GM12872 (cell line): ENCODE results near the gene PTGES3L.

ENCODE experiments used
- TF ChIP-seq, protein P1 (sequence below): IDR thresholded peaks from 3 replicates; pipeline ENCODE4 v1.5.1; 2011; ENCODE audit warnings: low read depth, mild to moderate bottlenecking, low read length, moderate library complexity; ENCODE audit not compliant: insufficient read depth

PTGES3L gene

DNA sequence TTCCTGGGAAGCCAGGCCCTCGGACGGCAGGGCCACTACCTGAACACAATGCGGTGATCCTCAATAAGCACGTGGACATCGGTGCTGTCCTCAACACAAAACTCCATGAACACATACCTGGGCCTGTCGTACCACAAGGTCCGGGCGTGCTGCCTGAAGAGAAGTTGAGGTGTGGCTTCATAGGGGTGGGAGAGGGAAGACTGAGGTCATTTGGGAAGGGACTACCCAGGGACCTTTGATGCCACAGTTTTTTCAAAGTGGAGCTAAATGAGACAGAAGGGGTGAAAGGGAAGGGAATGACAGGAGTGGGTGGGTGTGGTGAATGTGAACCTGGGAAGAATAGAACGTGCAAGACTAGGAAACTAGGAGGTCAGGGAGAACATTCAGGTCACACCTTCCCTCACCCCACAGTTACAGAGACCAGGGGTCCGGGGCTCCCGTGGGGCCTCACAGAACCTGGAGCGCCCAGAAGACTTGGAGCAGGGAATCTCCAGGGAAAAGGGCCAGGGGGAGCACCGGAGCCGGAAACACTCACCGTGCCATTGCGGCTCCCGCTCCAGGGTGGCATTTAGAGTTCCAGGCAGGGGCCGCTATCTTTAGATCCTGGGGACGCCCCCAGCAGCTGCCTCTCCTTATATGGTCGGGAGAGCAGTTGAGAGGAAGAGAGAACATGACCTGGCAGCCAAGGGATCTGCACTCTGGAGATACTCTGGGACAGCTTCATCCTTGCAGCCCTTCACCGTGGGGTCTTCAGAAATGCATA is at the start of gene PTGES3L:
TSS of gene PTGES3L (minus strand) at position 570 of the 763 bp plus-strand sequence. CDS start at position 543, 27 bp downstream.
- TF ChIP-seq, protein P1, sequence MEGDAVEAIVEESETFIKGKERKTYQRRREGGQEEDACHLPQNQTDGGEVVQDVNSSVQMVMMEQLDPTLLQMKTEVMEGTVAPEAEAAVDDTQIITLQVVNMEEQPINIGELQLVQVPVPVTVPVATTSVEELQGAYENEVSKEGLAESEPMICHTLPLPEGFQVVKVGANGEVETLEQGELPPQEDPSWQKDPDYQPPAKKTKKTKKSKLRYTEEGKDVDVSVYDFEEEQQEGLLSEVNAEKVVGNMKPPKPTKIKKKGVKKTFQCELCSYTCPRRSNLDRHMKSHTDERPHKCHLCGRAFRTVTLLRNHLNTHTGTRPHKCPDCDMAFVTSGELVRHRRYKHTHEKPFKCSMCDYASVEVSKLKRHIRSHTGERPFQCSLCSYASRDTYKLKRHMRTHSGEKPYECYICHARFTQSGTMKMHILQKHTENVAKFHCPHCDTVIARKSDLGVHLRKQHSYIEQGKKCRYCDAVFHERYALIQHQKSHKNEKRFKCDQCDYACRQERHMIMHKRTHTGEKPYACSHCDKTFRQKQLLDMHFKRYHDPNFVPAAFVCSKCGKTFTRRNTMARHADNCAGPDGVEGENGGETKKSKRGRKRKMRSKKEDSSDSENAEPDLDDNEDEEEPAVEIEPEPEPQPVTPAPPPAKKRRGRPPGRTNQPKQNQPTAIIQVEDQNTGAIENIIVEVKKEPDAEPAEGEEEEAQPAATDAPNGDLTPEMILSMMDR: no peak

DNA sequence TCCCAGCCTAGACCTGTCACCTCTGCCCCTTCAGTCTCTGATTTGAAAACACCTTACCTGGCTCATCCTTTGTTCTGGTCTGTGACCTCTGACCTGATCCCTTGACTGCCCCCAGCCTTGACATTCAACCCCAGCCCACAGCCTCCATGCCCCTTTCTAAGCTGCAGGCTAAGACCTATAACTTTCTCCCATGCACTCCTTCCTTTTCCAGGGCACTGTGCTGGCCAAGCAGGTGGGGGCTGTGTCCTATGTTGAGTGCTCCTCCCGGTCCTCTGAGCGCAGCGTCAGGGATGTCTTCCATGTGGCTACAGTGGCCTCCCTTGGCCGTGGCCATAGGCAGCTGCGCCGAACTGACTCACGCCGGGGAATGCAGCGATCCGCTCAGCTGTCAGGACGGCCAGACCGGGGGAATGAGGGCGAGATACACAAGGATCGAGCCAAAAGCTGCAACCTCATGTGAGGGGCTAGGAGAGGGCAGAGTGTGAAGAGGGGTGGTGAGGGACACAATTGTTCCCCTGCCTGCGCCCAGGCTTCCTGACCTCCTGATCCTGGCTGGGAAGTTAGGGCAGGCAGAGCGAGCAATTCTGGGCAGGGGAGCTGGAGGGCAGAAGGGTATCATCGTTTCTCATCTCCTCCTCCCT is 48.5 kb upstream of the PTGES3L start:
- TF ChIP-seq, protein P1: no peak

DNA sequence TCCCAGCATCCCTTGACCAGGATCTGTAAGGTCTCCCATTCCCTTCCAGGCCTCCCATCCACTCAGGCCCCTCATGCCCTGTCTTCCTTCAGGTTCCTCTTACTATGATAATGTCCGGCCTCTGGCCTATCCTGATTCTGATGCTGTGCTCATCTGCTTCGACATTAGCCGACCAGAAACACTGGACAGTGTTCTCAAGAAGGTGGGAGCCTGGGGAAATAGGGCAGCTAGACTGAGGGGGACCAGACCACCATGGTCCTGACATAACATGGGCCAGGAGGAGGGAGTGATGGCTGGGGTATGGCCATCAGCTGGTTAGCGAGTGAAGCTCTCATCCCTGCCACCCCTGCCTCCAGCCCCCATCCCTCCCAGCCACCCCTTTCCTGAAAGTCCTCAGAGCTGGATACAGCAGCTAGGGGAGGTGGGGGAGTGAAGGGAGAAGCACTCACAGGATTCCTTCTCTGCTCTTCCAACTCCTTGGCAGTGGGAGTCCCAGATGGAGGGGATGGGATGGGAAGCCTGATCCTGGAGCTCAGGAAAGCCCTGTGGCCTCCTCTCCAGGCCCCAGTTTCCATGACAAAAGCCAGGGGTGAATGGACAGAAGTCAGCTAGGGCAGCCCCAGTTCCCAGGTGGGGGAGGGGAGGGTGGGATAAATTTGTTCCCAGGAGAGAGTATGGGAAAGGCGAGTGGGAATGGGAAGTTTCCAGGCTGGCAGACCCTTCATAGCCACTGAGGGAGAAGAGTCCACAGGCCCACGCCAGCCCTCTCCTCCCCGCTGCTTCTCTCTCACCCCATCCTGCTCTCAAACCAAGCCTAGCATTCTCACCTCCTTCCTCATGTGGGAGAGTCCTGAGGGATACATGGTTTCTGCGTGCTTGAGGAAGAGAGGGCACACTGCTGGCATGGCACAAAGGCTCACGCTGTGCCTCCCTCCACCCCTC is 47.5 kb upstream of the PTGES3L start:
- TF ChIP-seq, protein P1: no peak

DNA sequence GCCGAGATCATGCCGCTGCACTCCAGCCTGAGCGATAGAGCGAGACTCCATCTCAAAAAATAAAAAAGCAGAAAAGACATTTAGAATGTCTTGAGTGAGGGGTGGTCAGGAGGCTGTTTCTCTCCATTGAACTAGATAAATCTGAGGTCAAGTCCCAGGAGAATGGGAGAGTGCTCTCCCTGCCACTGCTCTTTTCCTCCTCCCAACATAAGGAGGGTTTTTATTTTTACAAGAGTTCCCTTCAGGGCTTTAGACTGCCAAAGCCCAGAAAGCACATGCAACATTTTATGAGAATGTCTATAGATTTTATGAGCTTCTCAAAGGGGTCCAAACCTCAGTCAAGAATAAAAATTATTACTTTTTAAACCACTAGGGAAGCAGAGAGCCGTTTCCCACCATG is 46.7 kb upstream of the PTGES3L start:
- TF ChIP-seq, protein P1: no peak

DNA sequence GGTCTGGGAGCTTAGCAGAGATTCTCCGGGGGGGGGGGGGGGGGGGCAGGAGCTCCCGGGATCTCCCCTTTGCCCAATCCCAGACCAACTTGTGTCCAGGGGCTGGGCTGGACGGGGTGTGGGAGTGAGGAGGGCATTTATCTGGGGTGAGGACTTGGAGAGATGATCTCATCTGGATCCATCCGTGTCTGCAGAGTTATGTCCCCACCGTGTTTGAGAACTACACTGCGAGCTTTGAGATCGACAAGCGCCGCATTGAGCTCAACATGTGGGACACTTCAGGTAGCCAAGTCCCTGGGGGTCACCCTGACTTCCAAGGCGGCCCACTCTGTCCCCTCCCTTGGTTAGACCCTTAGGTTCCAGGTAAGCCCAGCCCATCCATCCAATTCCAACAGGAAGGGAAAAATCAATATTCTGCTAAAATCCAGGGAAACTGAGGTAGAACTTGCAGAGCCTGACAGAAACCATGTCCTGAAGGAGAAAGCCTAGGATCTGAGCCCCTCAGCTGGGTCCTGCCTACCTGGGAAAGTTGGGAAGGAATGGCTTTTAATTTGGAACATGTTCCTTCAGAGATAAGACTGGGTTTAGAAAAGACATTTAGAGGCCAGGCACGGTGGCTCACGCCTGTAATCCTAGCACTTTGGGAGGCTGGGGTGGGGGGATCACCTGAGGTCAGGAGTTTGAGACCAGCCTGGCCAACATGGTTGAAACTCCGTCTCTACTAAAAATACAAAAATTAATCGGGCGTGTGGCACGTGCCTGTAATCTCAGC is 46.1 kb upstream of the PTGES3L start:
- TF ChIP-seq, protein P1: no peak

DNA sequence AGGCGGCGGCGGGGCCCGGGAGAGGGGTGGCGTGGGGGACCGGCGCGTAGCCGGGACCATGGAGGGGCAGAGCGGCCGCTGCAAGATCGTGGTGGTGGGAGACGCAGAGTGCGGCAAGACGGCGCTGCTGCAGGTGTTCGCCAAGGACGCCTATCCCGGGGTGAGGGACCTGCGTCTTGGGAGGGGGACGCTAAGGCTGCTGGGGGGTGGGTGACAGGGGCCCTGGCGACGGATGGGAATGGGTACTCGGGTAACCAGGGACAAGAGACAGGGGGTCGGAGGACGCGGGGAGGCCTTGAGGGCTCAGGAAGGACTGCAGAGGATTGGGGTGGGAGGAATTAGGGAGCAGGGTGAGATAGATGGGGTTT is 45.4 kb upstream of the PTGES3L start:
- TF ChIP-seq, protein P1: no peak
